HepG2 (cell line): Measurements from ENCODE around the gene TBC1D5.

Experiments
- CREB1 ChIP-seq, 2 experiments: fragments of 450-650 bp in 1 of 2; IDR thresholded peaks; 2 replicates each; pipeline ENCODE4 v1.6.1; 2016 to 2017; ENCODE audit warnings: control low read depth in 1 of 2, mild to moderate bottlenecking in 1 of 2, missing compliant biosample characterization in 1 of 2, missing genetic modification characterization in 1 of 2
- JUN ChIP-seq: sonication (generic); formaldehyde crosslinking; IDR thresholded peaks from 2 replicates; pipeline ENCODE4 v1.4.0; 2020; ENCODE audit warnings: mild to moderate bottlenecking, missing genetic modification reagents
- SMAD3 ChIP-seq: sonication (generic); formaldehyde crosslinking; IDR thresholded peaks from 2 replicates; pipeline ENCODE4 v1.4.0; 2020; ENCODE audit warnings: missing genetic modification reagents
- TF ChIP-seq, protein P1 (sequence below): sonication (generic); formaldehyde crosslinking; IDR thresholded peaks from 2 replicates; pipeline ENCODE4 v1.5.0; 2020; ENCODE audit warnings: mild to moderate bottlenecking, missing genetic modification reagents, moderate library complexity

DNA sequence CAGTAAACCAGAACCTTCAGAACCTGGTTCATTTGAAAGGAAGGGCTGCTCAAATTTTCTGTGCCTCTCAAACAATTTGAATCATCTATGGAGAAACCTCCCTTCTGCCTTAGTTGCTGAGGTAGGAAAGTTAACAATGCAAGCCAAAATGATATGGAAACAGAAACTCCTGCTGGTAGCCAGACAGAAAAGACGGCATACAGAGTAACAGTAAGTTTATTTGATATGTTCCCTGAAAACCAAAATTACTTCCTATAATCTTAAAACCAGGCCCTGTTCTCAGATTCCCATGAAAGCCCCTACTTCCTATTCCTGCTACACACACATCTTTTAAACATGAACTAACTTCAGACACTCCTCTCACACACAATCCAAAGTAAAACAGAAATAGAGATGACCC is 86.2 kb downstream of the TBC1D5 start:
- TF ChIP-seq, protein P1, sequence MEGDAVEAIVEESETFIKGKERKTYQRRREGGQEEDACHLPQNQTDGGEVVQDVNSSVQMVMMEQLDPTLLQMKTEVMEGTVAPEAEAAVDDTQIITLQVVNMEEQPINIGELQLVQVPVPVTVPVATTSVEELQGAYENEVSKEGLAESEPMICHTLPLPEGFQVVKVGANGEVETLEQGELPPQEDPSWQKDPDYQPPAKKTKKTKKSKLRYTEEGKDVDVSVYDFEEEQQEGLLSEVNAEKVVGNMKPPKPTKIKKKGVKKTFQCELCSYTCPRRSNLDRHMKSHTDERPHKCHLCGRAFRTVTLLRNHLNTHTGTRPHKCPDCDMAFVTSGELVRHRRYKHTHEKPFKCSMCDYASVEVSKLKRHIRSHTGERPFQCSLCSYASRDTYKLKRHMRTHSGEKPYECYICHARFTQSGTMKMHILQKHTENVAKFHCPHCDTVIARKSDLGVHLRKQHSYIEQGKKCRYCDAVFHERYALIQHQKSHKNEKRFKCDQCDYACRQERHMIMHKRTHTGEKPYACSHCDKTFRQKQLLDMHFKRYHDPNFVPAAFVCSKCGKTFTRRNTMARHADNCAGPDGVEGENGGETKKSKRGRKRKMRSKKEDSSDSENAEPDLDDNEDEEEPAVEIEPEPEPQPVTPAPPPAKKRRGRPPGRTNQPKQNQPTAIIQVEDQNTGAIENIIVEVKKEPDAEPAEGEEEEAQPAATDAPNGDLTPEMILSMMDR (CRISPR knock-in tag) = no peak
- TF ChIP-seq JUN = no peak
- TF ChIP-seq CREB1 (IDR thresholded peaks at IDR 0.05) = no peak
- no peak for TF ChIP-seq CREB1 (CRISPR knock-in tag; IDR thresholded peaks at IDR 0.05)
- TF ChIP-seq SMAD3 = no peak
